K562 (cell line): ENCODE data around the gene PTGIS. TPM values are rescaled to one million over a fixed set of nuclear protein-coding genes. Genes with fewer than 3 reads are reported as not detected.

ENCODE experiments used
- ATAC-seq: fragments of 200-7000 bp; cut with Tn5 transposase; 3 replicates; pipeline ENCODE4 v1.9.1; 2020; ENCODE audit warnings: moderate library complexity
- BruUV-seq: library from RNA; stranded (reverse); fragments of 400-500 nt; replicated peaks from 2 replicates; lab custom pipeline; 2021; lab: Mats Ljungman, UMichigan
- CTCF ChIA-PET: fragments of 300-600 bp; formaldehyde crosslinking; extraction: SDS; loops from one replicate; lab custom pipeline; 2021; ENCODE audit warnings: low intra/inter-chr PET ratio; lab: Yijun Ruan, JAX
- POLR2A ChIA-PET: fragments of 300-600, 350-650 bp; sonication (Branson Sonifier 250); formaldehyde crosslinking; extraction: SDS; loops from one replicate; lab custom pipeline; 2021; ENCODE audit warnings: antibody characterized with exemption, inconsistent platforms; lab: Yijun Ruan, JAX
- DNase-seq, 4 experiments: peaks; one replicate each; pipeline versions ENCODE4 v3.0.0 to v3.0.0-alpha.2; 2011 to 2018; ENCODE audit warnings: low spot score in 3 of 4, mixed read lengths in 3 of 4; ENCODE audit errors: extremely low read depth in 1 of 4
- FAIRE-seq: peaks from 2 replicates; lab custom pipeline; 2011; peaks lifted over from hg19 to GRCh38; lab: Jason Lieb, UNC
- H2AFZ ChIP-seq: 2 replicates; pipeline ENCODE4 v1.6.0; 2011; ENCODE audit warnings: low read depth, low read length, control low read depth, inconsistent platforms
- H3K27ac ChIP-seq: fragments of 200-600 bp; 3 replicates; pipeline ENCODE4 v1.8.0; 2011; ENCODE audit warnings: low read depth, mild to moderate bottlenecking, control low read depth, inconsistent platforms, low read length, moderate library complexity, mixed read lengths; ENCODE audit errors: extremely low read depth
- H3K27me3 ChIP-seq, 2 experiments: fragments of 300-600 bp in 1 of 2; 2 replicates in 1 of 2; 3 replicates in 1 of 2; pipeline versions ENCODE4 v1.6.0 to v1.8.0; 2011; ENCODE audit warnings: inconsistent platforms in 2 of 2, low read length in 2 of 2, mild to moderate bottlenecking in 1 of 2, mixed read lengths in 1 of 2, moderate library complexity in 1 of 2; ENCODE audit not compliant: control insufficient read depth in 2 of 2, insufficient read depth in 2 of 2
- H3K36me3 ChIP-seq: fragments of 300-600 bp; 3 replicates; pipeline ENCODE4 v1.8.0; 2011; ENCODE audit warnings: mild to moderate bottlenecking, low read length, inconsistent platforms; ENCODE audit not compliant: control insufficient read depth, insufficient read depth
- H3K4me1 ChIP-seq, 2 experiments: fragments of 200-600 bp in 1 of 2; replicated peaks in 1 of 2; 2 replicates in 1 of 2; 3 replicates in 1 of 2; pipeline versions ENCODE4 v1.5.1 to v1.8.0; 2011; ENCODE audit warnings: inconsistent platforms in 2 of 2, low read length in 2 of 2, mild to moderate bottlenecking in 1 of 2, mixed read lengths in 1 of 2, moderate library complexity in 1 of 2; ENCODE audit not compliant: control insufficient read depth in 2 of 2, insufficient read depth in 2 of 2
- H3K4me2 ChIP-seq: 2 replicates; pipeline ENCODE4 v1.6.1; 2011; ENCODE audit warnings: low read length, control low read depth, inconsistent platforms, mixed read lengths; ENCODE audit not compliant: insufficient read depth
- H3K4me3 ChIP-seq: fragments of 200-600 bp; sonication (generic), shearing (Covaris generic); 2 replicates; pipeline ENCODE4 v1.5.1; 2016; ENCODE audit warnings: control low read depth, inconsistent platforms
- H3K79me2 ChIP-seq: fragments of 200-600 bp; 3 replicates; pipeline ENCODE4 v1.8.0; 2011; ENCODE audit warnings: low read length, inconsistent platforms; ENCODE audit not compliant: control insufficient read depth, insufficient read depth
- H3K9ac ChIP-seq, 2 experiments: 2 replicates each; pipeline versions ENCODE4 v1.6.0 to v1.6.1; 2011; ENCODE audit warnings: low read depth in 2 of 2, low read length in 2 of 2, control low read depth in 1 of 2, inconsistent platforms in 1 of 2, mild to moderate bottlenecking in 1 of 2, mixed read lengths in 1 of 2; ENCODE audit not compliant: insufficient read depth in 1 of 2
- H3K9me1 ChIP-seq: one replicate; pipeline ENCODE4 v1.6.0; 2011; ENCODE audit warnings: inconsistent platforms, mild to moderate bottlenecking, low read length, moderate library complexity; ENCODE audit not compliant: control insufficient read depth, insufficient read depth
- H3K9me3 ChIP-seq: replicated peaks from 2 replicates; pipeline ENCODE4 v1.5.1; 2011; ENCODE audit warnings: low read depth, low read length, inconsistent platforms; ENCODE audit not compliant: control insufficient read depth, insufficient read depth
- H4K20me1 ChIP-seq: replicated peaks from 2 replicates; pipeline ENCODE4 v1.6.1; 2011; ENCODE audit warnings: low read length, inconsistent platforms, mixed read lengths; ENCODE audit not compliant: control insufficient read depth, insufficient read depth
- BCOR ChIP-seq: fragments of 450-650 bp; IDR thresholded peaks from 2 replicates; pipeline ENCODE4 v1.6.1; 2016
- CEBPB ChIP-seq: fragments of 450-650 bp; IDR thresholded peaks from 2 replicates; pipeline ENCODE4 v1.6.1; 2016; ENCODE audit warnings: missing genetic modification characterization, missing compliant biosample characterization
- HDAC1 ChIP-seq, 2 experiments: fragments of 450-650 bp; IDR thresholded peaks; 2 replicates each; pipeline ENCODE4 v1.6.1; 2016 to 2017; ENCODE audit warnings: inconsistent platforms in 1 of 2, mild to moderate bottlenecking in 1 of 2, moderate library complexity in 1 of 2
- KDM1A ChIP-seq, 2 experiments: fragments of 450-650 bp; IDR thresholded peaks; 2 replicates each; pipeline ENCODE4 v1.6.1; 2016; ENCODE audit warnings: mild to moderate bottlenecking in 2 of 2
- MAFG ChIP-seq: fragments of 450-650 bp; conservative IDR thresholded peaks from 2 replicates; pipeline ENCODE4 v1.6.1; 2016; ENCODE audit warnings: missing genetic modification characterization, missing compliant biosample characterization
- MTA2 ChIP-seq: fragments of 450-650 bp; IDR thresholded peaks from 2 replicates; pipeline ENCODE4 v1.6.1; 2016; ENCODE audit warnings: low read depth
- NFE2L1 ChIP-seq: fragments of 450-650 bp; IDR thresholded peaks from 2 replicates; pipeline ENCODE4 v1.6.1; 2016; ENCODE audit warnings: missing genetic modification characterization, low read depth, mild to moderate bottlenecking, missing compliant biosample characterization, moderate library complexity, borderline replicate concordance
- SREBF2 ChIP-seq: sonication (generic); formaldehyde crosslinking; IDR thresholded peaks from 2 replicates; pipeline ENCODE4 v1.4.0; 2020; ENCODE audit warnings: mild to moderate bottlenecking, missing genetic modification reagents
- TBP ChIP-seq: optimal IDR thresholded peaks from 2 replicates; pipeline ENCODE3; 2011; ENCODE audit warnings: low read depth, low read length, improper control_type of control experiment
- ZNF764 ChIP-seq: fragments of 250-450 bp; sonication (Bioruptor Pico); IDR thresholded peaks from 2 replicates; pipeline ENCODE4 v1.4.0; 2020; ENCODE audit warnings: low read depth, mild to moderate bottlenecking, moderate library complexity
- WGBS: fragments of 100-300 bp; shearing (Covaris generic); methylation state at CpG from one replicate; pipeline ENCODE4 v1.1.6; 2016; ENCODE audit warnings: low coverage, mixed read lengths; ENCODE audit not compliant: insufficient coverage; ENCODE audit errors: missing lambda C conversion rate; 5-methylcytosine and 5-hydroxymethylcytosine counted together
- in situ Hi-C: fragments of 300-500 bp; cut with MboI; formaldehyde crosslinking; loops from 4 replicates; pipeline ENCODE4 v1.15.0; 2018; ENCODE audit warnings: inconsistent platforms, mixed read lengths
- intact Hi-C: fragments of 100-400 bp; cut with micrococcal nuclease; formaldehyde crosslinking; loops from 2 replicates; pipeline ENCODE4 v1.14.2; 2022
- polyA plus RNA-seq, 8 experiments: library from polyadenylated mRNA; depleted of rRNA in 4 of 8; stranded (reverse) in 5 of 8; unstranded in 3 of 8; fragments of >200 nt; fragmentation: Nextera tagmentation in 2 of 8; fragmentation: Illumina TruSeq in 1 of 8; extraction: Ambion mirVana in 2 of 8; extraction: Trizol in 1 of 8; gene quantifications; 2 replicates each; pipeline versions ENCODE4 v1.2.1 to v1.2.3, GENCODE V29; 2011 to 2014; ENCODE audit warnings: inconsistent platforms in 1 of 8, missing spikeins in 1 of 8
- total RNA-seq, 7 experiments: library from RNA; depleted of rRNA in 6 of 7; stranded (reverse); fragments of >200 nt in 6 of 7; fragmentation: Illumina TruSeq in 2 of 7; extraction: Trizol in 2 of 7; gene quantifications; 2 replicates each; pipeline versions ENCODE4 v1.2.1 to v1.2.3, GENCODE V29; 2011 to 2021; ENCODE audit warnings: low replicate concordance in 1 of 7
- TF ChIP-seq, protein P1 (sequence below): sonication (generic); formaldehyde crosslinking; IDR thresholded peaks from 2 replicates; pipeline ENCODE4 v1.9.0; 2022; ENCODE audit warnings: mild to moderate bottlenecking, missing genetic modification reagents
- TF ChIP-seq, protein P2 (sequence below): sonication (generic); formaldehyde crosslinking; IDR thresholded peaks from 2 replicates; pipeline ENCODE4 v1.8.1; 2023; ENCODE audit warnings: mild to moderate bottlenecking, missing genetic modification reagents
- TF ChIP-seq, protein P3 (sequence below): fragments of 450-650 bp; IDR thresholded peaks from 2 replicates; pipeline ENCODE4 v1.6.1; 2017; ENCODE audit warnings: antibody characterized with exemption, mild to moderate bottlenecking
- TF ChIP-seq, protein P4 (sequence below): IDR thresholded peaks from 2 replicates; pipeline ENCODE4 v1.6.1; 2012; ENCODE audit warnings: low read depth, low read length, improper control_type of control experiment, borderline replicate concordance

Gene PTGIS
- total and polyA plus RNA-seq, 9 of the 15 experiments (the other 6 are each of a cell fraction or from before 2014, with no cell fraction given) = not detected

DNA sequence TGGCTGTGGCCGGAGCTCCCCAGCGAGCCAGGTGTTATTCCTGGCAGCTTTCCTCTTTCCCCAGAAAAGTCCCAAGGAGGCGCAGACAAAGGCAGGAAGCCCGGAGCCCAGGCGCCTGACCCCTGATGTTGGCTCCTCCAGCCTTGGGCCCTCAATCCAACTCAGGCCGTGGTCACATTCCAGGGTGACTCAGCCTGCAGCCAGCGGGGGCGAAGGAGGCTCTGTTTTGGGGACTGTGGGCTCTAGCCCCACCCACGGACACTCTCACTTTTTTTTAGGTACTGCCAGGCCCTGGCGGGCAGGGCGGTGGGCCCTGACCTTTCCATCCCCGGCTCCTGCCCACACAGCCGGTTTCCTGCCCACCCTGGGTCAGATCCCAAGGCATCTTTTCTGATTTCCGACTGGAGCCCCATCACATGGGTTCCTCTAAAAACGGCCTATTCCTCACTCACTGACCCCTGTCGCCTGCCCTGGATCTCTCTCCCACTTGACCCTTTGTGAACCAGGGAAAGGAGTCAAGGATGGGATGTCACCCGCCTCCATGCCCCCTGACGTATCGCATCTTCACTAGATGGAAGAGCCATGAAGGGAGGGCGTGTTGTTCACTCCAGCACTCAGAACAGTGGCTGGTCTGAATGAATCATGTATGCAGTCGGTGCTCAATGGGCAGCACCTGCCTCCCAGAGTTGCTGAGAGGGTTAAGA, 5.5 kb downstream of the PTGIS start:
- ChIA-PET CTCF (interaction anchor here (0.6 kb wide), 1 partner anchor 17 kb away, joined by 3 read pairs; no protein-coding TSS in a partner anchor), POLR2A (no interaction called here)
- in situ Hi-C loops = no loop called here
- Histone ChIP-seq H3K36me3 (no peaks in the 10 kb centered on the region), H3K4me3 (no peak overlapping the region), H3K9me1 (no peaks in the 10 kb centered on the region), H3K79me2 (no peaks in the 10 kb centered on the region), H3K4me2 (no peak overlapping the region), H3K9me3 (no peaks in the 10 kb centered on the region), H3K9ac (peak overlapping the region in 1 of 2 experiments; percentile 22; a peak in 1 of 4 replicates), H4K20me1 (no peaks in the 10 kb centered on the region; the same call in none of the 2 replicates), H3K27me3 (peaks cover 14 to 50% of the 10 kb centered on the region in 2 experiments; a peak in 3 of 5 replicates), H2AFZ (no peak overlapping the region), H3K27ac (no peak overlapping the region), H3K4me1 (peaks cover 4 to 7% of the 10 kb centered on the region in 2 experiments)
- ATAC-seq (peak; percentile 53; the same call in 2 of the 3 replicates), FAIRE-seq (no peak), DNase-seq (peak; percentile 34 to 46 (median 44))
- WGBS = 6% methylated on average over 21 of the region's 21 CpGs
- intact Hi-C loops = no loop called here
- BruUV-seq = no TSS peak
- TF ChIP-seq, protein P1, sequence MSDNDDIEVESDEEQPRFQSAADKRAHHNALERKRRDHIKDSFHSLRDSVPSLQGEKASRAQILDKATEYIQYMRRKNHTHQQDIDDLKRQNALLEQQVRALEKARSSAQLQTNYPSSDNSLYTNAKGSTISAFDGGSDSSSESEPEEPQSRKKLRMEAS = 0 out of 2 replicates have a peak, but pooled peaks have one; percentile 22
- TF ChIP-seq TBP = no peak
- TF ChIP-seq, protein P2, sequence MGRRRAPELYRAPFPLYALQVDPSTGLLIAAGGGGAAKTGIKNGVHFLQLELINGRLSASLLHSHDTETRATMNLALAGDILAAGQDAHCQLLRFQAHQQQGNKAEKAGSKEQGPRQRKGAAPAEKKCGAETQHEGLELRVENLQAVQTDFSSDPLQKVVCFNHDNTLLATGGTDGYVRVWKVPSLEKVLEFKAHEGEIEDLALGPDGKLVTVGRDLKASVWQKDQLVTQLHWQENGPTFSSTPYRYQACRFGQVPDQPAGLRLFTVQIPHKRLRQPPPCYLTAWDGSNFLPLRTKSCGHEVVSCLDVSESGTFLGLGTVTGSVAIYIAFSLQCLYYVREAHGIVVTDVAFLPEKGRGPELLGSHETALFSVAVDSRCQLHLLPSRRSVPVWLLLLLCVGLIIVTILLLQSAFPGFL = no peak
- no peak for TF ChIP-seq MAFG (tag)
- TF ChIP-seq MTA2 = no peak
- no peak for TF ChIP-seq SREBF2 (CRISPR knock-in tag)
- TF ChIP-seq ZNF764 (CRISPR knock-in tag) = no peak
- TF ChIP-seq HDAC1 (IDR thresholded peaks at IDR 0.05) = no peak
- TF ChIP-seq BCOR = no peak
- no peak for TF ChIP-seq NFE2L1 (tag)
- no peak for TF ChIP-seq KDM1A (IDR thresholded peaks at IDR 0.05)
- no peak for TF ChIP-seq CEBPB
- TF ChIP-seq, protein P3, sequence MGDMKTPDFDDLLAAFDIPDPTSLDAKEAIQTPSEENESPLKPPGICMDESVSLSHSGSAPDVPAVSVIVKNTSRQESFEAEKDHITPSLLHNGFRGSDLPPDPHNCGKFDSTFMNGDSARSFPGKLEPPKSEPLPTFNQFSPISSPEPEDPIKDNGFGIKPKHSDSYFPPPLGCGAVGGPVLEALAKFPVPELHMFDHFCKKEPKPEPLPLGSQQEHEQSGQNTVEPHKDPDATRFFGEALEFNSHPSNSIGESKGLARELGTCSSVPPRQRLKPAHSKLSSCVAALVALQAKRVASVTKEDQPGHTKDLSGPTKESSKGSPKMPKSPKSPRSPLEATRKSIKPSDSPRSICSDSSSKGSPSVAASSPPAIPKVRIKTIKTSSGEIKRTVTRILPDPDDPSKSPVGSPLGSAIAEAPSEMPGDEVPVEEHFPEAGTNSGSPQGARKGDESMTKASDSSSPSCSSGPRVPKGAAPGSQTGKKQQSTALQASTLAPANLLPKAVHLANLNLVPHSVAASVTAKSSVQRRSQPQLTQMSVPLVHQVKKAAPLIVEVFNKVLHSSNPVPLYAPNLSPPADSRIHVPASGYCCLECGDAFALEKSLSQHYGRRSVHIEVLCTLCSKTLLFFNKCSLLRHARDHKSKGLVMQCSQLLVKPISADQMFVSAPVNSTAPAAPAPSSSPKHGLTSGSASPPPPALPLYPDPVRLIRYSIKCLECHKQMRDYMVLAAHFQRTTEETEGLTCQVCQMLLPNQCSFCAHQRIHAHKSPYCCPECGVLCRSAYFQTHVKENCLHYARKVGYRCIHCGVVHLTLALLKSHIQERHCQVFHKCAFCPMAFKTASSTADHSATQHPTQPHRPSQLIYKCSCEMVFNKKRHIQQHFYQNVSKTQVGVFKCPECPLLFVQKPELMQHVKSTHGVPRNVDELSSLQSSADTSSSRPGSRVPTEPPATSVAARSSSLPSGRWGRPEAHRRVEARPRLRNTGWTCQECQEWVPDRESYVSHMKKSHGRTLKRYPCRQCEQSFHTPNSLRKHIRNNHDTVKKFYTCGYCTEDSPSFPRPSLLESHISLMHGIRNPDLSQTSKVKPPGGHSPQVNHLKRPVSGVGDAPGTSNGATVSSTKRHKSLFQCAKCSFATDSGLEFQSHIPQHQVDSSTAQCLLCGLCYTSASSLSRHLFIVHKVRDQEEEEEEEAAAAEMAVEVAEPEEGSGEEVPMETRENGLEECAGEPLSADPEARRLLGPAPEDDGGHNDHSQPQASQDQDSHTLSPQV = no peak
- TF ChIP-seq, protein P4, sequence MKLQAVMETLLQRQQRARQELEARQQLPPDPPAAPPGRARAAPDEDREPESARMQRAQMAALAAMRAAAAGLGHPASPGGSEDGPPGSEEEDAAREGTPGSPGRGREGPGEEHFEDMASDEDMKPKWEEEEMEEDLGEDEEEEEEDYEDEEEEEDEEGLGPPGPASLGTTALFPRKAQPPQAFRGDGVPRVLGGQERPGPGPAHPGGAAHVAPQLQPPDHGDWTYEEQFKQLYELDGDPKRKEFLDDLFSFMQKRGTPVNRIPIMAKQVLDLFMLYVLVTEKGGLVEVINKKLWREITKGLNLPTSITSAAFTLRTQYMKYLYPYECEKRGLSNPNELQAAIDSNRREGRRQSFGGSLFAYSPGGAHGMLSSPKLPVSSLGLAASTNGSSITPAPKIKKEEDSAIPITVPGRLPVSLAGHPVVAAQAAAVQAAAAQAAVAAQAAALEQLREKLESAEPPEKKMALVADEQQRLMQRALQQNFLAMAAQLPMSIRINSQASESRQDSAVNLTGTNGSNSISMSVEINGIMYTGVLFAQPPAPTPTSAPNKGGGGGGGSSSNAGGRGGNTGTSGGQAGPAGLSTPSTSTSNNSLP = no peak
